K562 (cell line): ENCODE measurements around the gene TAF8.

Experiments used
- EP300 ChIP-seq: IDR thresholded peaks from 2 replicates; pipeline ENCODE4 v1.6.1; 2012; ENCODE audit warnings: low read length, improper control_type of control experiment
- HOXB6 ChIP-seq: fragments of 250-450 bp; sonication (Bioruptor Pico); IDR thresholded peaks from 2 replicates; pipeline ENCODE4 v1.5.1; 2022; ENCODE audit warnings: mild to moderate bottlenecking, borderline replicate concordance
- MTA3 ChIP-seq: fragments of 450-650 bp; formaldehyde crosslinking; IDR thresholded peaks from 2 replicates; pipeline ENCODE4 v1.6.1; 2017; ENCODE audit warnings: mild to moderate bottlenecking, borderline replicate concordance
- NCOA2 ChIP-seq, 2 experiments: fragments of 450-650 bp; IDR thresholded peaks; 2 replicates each; pipeline ENCODE4 v1.6.1; 2018; ENCODE audit warnings: mild to moderate bottlenecking in 2 of 2, moderate library complexity in 1 of 2; ENCODE audit not compliant: partially characterized antibody in 2 of 2
- NFYB ChIP-seq: IDR thresholded peaks from 2 replicates; pipeline ENCODE4 v1.6.1; 2011; ENCODE audit warnings: mild to moderate bottlenecking, moderate library complexity; ENCODE audit not compliant: insufficient read length; ENCODE audit errors: extremely low read depth
- PML ChIP-seq: IDR thresholded peaks from 2 replicates; pipeline ENCODE4 v1.6.1; 2012; ENCODE audit warnings: low read length, inconsistent platforms
- RBFOX2 ChIP-seq: fragments of 200-400 bp; formaldehyde crosslinking; IDR thresholded peaks from 2 replicates; pipeline ENCODE4 v1.6.1; 2017; ENCODE audit warnings: low read depth, mild to moderate bottlenecking, low read length, moderate library complexity
- ZNF217 ChIP-seq: sonication (generic); formaldehyde crosslinking; IDR thresholded peaks from 2 replicates; pipeline ENCODE4 v1.8.0; 2022; ENCODE audit warnings: mild to moderate bottlenecking, missing genetic modification reagents
- TF ChIP-seq, protein P1 (sequence below): fragments of 450-650 bp; formaldehyde crosslinking; IDR thresholded peaks from 2 replicates; pipeline ENCODE4 v1.4.0; 2020; ENCODE audit warnings: mild to moderate bottlenecking, moderate library complexity
- TF ChIP-seq, protein P2 (sequence below): fragments of 450-650 bp; conservative IDR thresholded peaks from 2 replicates; pipeline ENCODE4 v1.6.1; 2016; ENCODE audit warnings: missing genetic modification characterization, low read depth, mild to moderate bottlenecking, missing compliant biosample characterization, moderate library complexity
- TF ChIP-seq, protein P3 (sequence below): sonication (generic); formaldehyde crosslinking; IDR thresholded peaks from 2 replicates; pipeline ENCODE4 v1.8.1; 2022; ENCODE audit warnings: missing genetic modification reagents
- TF ChIP-seq, protein P4 (sequence below): fragments of 250-450 bp; sonication (Bioruptor Pico); IDR thresholded peaks from 2 replicates; pipeline ENCODE4 v1.8.0; 2021; ENCODE audit warnings: moderate library complexity, mild to moderate bottlenecking, inconsistent platforms
- TF ChIP-seq, protein P5 (sequence below), 3 experiments: IDR thresholded peaks in 2 of 3; conservative IDR thresholded peaks in 1 of 3; 2 replicates each; pipeline ENCODE4 v1.5.1; 2011 to 2012; ENCODE audit warnings: low read length in 3 of 3, mild to moderate bottlenecking in 3 of 3, control low read depth in 2 of 3, improper control_type of control experiment in 1 of 3, inconsistent platforms in 1 of 3, low read depth in 1 of 3, mixed read lengths in 1 of 3, moderate library complexity in 1 of 3; ENCODE audit not compliant: insufficient read depth in 2 of 3

DNA sequence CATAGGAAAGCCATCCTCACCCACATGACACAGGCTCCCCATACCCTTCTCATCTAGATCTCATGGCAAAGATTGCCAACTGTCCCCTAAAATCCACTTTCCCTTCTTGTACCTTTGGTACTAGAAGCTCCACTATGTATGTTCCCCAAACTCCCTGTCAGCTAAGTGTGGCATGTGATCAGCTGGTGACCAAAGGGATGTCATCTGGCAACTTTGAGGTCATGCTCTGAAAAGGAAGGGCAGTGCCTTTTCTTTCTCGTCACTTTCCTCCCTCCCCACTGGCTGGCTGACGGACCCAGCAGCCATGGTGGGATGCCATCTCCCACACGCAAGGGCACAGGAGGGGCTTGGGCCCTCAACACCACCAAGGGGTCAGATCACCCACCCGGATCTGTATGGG lies 23.8 kb upstream of the TAF8 start:
- TF ChIP-seq PML (no peak), MTA3 (no peak), HOXB6 (no peak), RBFOX2 (no peak), ZNF217 (CRISPR knock-in tag) (no peak), EP300 (no peak), NFYB (no peak), NCOA2 (IDR thresholded peaks at IDR 0.05; ENCODE audit: partially characterized antibody in 2 of 2) (no peak)
- TF ChIP-seq, protein P1, sequence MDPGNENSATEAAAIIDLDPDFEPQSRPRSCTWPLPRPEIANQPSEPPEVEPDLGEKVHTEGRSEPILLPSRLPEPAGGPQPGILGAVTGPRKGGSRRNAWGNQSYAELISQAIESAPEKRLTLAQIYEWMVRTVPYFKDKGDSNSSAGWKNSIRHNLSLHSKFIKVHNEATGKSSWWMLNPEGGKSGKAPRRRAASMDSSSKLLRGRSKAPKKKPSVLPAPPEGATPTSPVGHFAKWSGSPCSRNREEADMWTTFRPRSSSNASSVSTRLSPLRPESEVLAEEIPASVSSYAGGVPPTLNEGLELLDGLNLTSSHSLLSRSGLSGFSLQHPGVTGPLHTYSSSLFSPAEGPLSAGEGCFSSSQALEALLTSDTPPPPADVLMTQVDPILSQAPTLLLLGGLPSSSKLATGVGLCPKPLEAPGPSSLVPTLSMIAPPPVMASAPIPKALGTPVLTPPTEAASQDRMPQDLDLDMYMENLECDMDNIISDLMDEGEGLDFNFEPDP (CRISPR knock-in tag): no peak
- TF ChIP-seq, protein P2, sequence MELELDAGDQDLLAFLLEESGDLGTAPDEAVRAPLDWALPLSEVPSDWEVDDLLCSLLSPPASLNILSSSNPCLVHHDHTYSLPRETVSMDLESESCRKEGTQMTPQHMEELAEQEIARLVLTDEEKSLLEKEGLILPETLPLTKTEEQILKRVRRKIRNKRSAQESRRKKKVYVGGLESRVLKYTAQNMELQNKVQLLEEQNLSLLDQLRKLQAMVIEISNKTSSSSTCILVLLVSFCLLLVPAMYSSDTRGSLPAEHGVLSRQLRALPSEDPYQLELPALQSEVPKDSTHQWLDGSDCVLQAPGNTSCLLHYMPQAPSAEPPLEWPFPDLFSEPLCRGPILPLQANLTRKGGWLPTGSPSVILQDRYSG (tag): no peak
- TF ChIP-seq, protein P3, sequence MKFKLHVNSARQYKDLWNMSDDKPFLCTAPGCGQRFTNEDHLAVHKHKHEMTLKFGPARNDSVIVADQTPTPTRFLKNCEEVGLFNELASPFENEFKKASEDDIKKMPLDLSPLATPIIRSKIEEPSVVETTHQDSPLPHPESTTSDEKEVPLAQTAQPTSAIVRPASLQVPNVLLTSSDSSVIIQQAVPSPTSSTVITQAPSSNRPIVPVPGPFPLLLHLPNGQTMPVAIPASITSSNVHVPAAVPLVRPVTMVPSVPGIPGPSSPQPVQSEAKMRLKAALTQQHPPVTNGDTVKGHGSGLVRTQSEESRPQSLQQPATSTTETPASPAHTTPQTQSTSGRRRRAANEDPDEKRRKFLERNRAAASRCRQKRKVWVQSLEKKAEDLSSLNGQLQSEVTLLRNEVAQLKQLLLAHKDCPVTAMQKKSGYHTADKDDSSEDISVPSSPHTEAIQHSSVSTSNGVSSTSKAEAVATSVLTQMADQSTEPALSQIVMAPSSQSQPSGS: no peak
- TF ChIP-seq, protein P4, sequence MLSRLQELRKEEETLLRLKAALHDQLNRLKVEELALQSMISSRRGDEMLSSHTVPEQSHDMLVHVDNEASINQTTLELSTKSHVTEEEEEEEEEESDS: no peak
- TF ChIP-seq, protein P5, sequence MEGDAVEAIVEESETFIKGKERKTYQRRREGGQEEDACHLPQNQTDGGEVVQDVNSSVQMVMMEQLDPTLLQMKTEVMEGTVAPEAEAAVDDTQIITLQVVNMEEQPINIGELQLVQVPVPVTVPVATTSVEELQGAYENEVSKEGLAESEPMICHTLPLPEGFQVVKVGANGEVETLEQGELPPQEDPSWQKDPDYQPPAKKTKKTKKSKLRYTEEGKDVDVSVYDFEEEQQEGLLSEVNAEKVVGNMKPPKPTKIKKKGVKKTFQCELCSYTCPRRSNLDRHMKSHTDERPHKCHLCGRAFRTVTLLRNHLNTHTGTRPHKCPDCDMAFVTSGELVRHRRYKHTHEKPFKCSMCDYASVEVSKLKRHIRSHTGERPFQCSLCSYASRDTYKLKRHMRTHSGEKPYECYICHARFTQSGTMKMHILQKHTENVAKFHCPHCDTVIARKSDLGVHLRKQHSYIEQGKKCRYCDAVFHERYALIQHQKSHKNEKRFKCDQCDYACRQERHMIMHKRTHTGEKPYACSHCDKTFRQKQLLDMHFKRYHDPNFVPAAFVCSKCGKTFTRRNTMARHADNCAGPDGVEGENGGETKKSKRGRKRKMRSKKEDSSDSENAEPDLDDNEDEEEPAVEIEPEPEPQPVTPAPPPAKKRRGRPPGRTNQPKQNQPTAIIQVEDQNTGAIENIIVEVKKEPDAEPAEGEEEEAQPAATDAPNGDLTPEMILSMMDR (IDR thresholded peaks at IDR 0.05 in 2 of 3, conservative IDR thresholded peaks at IDR 0.05 in 1 of 3; ENCODE audit: insufficient read depth in 2 of 3, low read depth in 1 of 3, low read length in 3 of 3): no peak
